Measurements from ENCODE around the gene SLC45A1.
"Not testable (repeated sequence)": the region's sequence is repeated elsewhere in the genome, so short reads cannot be mapped to it uniquely, and the experiment has no call there.

SLC45A1 gene

GRCh38 chr1:8367571-8368194 is 49.8 kb downstream of the SLC45A1 start:
- no peak for DNase-seq (ENCODE audit: low spot score)

- DNase-seq (ENCODE audit: low spot score): no peak
These were observed 51.2 kb downstream of the SLC45A1 start for GRCh38 chr1:8368956-8369639.

- no peak for DNase-seq (ENCODE audit: low spot score)
These were observed 52.4 kb downstream of the SLC45A1 start for GRCh38 chr1:8370046-8370881.

GRCh38 chr1:8370905-8371315 is 53.0 kb downstream of the SLC45A1 start:
- DNase-seq (ENCODE audit: low spot score): no peak

GRCh38 chr1:8371372-8371991 is 53.6 kb downstream of the SLC45A1 start:
- DNase-seq (ENCODE audit: low spot score): no peak

GRCh38 chr1:8373125-8373524 is 55.2 kb downstream of the SLC45A1 start:
- no peak for DNase-seq (ENCODE audit: low spot score)

GRCh38 chr1:8373581-8374241 is 55.8 kb downstream of the SLC45A1 start:
- no peak for DNase-seq (ENCODE audit: low spot score)

GRCh38 chr1:8374356-8374755 is 56.4 kb downstream of the SLC45A1 start:
- no peak for DNase-seq (ENCODE audit: low spot score)

GRCh38 chr1:8374812-8375211 is 56.9 kb downstream of the SLC45A1 start:
- DNase-seq (ENCODE audit: low spot score): peak; percentile 44

GRCh38 chr1:8376358-8376840 is 58.5 kb downstream of the SLC45A1 start:
- DNase-seq (ENCODE audit: low spot score): no peak

GRCh38 chr1:8377271-8377981 is 59.5 kb downstream of the SLC45A1 start:
- no peak for DNase-seq (ENCODE audit: low spot score)

GRCh38 chr1:8378178-8378577 is 60.3 kb downstream of the SLC45A1 start:
- no peak for DNase-seq (ENCODE audit: low spot score)

GRCh38 chr1:8378981-8379470 is 61.1 kb downstream of the SLC45A1 start:
- DNase-seq (ENCODE audit: low spot score): no peak

GRCh38 chr1:8379513-8380186 is 61.7 kb downstream of the SLC45A1 start:
- DNase-seq (ENCODE audit: low spot score): no peak

GRCh38 chr1:8380310-8380709 is 62.4 kb downstream of the SLC45A1 start:
- DNase-seq (ENCODE audit: low spot score): not testable (repeated sequence)

GRCh38 chr1:8381618-8382017 is 63.7 kb downstream of the SLC45A1 start:
- no peak for DNase-seq (ENCODE audit: low spot score)

- DNase-seq (ENCODE audit: low spot score): no peak
These were observed 64.2 kb downstream of the SLC45A1 start for GRCh38 chr1:8382051-8382505.

GRCh38 chr1:8382608-8383505 is 64.9 kb downstream of the SLC45A1 start:
- DNase-seq (ENCODE audit: low spot score): no peak

- DNase-seq (ENCODE audit: low spot score): no peak
These were observed 66.2 kb downstream of the SLC45A1 start for GRCh38 chr1:8384088-8384487.
